GM19438 (cell line): ENCODE data around the gene RUSF1.
A peak's percentile ranks its signal among the peaks of the same experiment; 100 is the strongest.
"Not testable (repeated sequence)": the region's sequence is repeated elsewhere in the genome, so short reads cannot be mapped to it uniquely, and the experiment has no call there.

Experiments
- ATAC-seq: cut with Tn5 transposase; IDR thresholded peaks from one replicate; pipeline ENCODE4 v1.9.1; 2021; ENCODE audit warnings: low read depth; ENCODE audit not compliant: unreplicated experiment

RUSF1 gene

DNA sequence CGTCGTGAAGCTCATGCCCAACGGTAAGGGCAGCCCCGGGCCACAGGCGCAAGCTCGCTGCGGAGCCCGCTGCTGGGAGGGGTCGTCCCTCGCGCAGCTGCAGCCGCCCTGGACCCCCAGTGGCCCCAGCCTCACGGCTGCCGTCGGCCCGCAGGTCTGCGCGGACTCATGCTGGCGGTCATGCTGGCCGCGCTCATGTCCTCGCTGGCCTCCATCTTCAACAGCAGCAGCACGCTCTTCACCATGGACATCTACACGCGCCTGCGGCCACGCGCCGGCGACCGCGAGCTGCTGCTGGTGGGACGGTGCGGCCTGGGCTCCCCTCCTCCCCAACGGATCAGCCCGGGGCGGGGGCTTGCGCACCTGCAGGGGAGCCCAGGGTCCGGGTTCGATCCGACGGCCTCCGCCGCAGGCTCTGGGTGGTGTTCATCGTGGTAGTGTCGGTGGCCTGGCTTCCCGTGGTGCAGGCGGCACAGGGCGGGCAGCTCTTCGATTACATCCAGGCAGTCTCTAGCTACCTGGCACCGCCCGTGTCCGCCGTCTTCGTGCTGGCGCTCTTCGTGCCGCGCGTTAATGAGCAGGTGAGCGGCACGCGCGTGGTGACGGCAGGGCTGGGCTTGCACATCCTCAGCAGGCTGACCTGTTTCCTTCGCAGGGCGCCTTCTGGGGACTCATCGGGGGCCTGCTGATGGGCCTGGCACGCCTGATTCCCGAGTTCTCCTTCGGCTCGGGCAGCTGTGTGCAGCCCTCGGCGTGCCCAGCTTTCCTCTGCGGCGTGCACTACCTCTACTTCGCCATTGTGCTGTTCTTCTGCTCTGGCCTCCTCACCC is 19.5 kb downstream of the RUSF1 start:
- ATAC-seq: no peak

DNA sequence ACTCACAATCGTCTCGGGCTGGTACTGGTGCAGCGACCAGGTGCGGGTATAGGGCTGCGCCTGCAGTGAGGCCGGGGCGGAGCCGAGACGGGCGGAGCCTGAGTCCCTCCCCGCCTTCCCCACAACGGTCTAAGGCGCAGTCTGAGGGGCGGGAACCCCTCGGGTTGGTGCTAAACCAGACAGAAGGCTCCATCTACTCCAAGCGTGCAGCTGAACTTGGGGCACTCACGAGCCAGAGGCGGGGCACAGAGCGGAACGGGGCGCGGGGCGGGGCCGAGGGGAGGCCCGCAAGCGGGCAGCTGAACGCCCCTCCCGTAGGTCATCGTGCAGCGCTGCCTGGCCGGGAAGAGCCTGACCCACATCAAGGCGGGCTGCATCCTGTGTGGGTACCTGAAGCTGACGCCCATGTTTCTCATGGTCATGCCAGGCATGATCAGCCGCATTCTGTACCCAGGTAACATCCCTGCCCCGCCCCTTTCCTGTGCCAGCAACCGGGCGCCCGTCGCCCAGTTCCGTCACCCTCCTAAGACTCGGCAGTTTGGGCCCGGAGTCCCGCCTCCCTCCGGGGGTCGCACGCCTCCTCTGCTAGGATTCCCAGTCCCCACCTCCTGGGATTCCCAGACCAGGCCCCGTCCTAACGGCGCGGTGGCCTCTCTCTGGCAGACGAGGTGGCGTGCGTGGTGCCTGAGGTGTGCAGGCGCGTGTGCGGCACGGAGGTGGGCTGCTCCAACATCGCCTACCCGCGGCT is 20.3 kb downstream of the RUSF1 start:
- ATAC-seq: peak; percentile 82

DNA sequence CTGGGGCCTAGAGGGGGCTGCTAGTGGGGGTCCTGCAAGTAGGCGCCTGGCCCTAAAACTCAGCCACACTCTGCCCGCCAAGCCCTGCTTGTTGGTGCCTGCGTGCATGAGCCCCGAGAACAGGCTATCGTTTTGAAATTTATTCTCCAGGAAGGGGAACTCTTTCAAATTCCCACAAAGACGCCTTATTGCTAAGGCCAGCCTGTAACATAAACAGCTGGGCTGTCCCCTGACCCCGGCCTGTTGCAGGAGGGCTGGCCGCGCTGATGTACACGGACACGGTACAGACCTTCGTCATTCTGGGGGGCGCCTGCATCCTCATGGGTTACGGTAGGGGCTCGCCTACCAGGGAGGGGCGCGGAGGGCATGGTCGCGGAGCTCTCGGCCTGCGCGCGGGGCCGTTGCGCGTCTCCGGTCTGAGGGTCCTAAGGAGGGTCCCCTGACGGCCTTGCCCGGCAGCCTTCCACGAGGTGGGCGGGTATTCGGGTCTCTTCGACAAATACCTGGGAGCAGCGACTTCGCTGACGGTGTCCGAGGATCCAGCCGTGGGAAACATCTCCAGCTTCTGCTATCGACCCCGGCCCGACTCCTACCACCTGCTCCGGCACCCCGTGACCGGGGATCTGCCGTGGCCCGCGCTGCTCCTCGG is 21.0 kb downstream of the RUSF1 start:
- ATAC-seq: no peak

DNA sequence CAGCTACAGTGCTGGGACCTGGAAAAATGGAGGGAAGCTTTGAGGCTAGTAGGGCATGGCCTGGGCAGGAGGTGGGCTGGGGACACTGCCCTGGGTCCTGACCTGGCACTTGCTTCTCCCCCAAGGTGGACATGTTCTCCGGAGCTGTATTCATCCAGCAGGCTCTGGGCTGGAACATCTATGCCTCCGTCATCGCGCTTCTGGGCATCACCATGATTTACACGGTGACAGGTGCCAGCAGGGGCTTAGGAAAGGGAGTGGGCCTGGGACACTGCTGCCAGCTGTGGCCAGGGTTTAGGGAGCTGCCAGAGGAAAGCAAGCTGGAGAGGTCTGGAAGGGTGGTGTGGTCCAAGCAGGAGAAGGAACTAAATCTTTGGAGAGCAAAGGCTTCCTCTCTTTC is 22.1 kb downstream of the RUSF1 start:
- ATAC-seq: no peak

DNA sequence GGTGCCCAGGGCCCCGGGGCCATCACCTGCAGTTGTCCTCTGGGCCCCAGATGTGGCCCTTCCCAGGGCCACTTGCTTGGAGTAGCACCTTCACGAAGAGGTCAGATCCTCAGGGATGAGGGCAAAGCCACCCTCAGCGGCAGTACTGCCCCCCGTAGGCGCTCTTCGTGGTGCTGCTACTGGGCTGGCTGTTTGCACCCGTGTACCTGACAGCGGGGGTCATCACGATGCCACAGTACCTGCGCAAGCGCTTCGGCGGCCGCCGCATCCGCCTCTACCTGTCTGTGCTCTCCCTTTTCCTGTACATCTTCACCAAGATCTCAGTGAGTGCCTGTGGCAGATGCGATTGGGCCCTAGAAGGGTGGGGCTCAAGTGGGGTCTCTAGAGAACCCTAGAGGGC is 22.6 kb downstream of the RUSF1 start:
- no peak for ATAC-seq

DNA sequence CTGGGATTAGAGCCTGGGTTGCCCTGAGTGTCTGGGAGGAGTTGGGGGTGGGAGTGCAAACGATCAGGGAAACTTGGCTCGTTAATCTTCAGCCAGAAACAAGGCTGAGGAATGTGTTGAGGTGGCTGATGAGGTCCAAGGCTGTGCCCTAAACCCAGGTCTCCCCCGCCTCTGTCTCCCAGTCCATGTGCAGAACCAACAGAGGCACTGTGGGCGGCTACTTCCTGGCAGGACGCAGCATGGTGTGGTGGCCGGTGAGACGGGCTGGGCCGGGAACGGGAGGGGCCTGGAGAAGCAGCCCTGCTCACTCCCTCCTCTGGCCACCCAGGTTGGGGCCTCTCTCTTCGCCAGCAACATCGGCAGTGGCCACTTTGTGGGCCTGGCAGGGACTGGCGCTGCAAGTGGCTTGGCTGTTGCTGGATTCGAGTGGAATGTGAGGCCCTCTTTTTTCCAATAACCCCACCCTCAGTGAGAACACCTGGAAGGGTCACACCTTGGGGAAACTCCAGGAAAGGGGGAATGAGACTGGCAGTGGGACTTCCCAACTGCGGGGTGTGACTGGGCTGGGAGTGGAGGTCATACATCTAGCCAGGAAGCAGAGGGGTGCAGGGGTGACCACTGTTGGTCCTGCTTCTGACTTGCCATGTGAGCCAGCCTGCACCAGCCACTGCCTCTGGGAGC is 23.6 kb downstream of the RUSF1 start:
- ATAC-seq: no peak

DNA sequence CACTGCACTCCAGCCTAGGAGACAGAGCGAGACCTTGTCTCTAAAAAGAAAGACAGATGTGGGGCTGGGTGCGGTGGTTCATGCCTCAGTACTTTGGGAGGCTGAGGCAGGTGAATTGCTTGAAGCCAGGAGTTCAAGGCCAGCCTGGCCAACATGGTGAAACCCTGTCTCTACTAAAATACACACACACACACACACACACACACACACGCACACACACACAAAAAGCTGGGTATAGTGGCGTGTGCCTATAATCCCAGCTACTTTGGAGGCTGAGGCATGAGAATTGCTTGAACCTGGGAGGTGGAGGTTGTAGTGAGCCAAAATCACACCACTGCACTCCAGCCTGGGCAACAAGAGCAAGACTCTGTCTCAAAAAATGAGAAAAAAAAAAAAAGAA is 24.1 kb downstream of the RUSF1 start:
- ATAC-seq: not testable (repeated sequence)

DNA sequence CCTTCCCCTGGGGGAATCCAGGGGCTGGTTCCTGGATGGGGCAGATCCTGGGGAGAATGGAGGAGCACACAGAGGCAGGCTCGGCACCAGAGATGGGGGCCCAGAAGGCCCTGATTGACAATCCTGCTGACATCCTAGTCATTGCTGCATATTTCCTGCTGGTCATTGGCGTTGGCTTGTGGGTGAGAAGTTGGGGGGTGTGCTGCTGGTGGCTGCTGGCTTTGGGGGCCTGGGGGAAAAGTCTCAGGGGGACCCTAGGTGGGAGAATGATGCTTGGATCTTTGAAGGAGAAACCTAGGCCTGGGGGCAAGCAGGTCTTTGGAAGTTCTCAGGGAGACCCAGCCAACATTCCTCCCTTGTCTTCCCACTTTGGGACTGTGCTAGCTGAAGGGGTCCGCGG is 25.1 kb downstream of the RUSF1 start, which contains the start of gene SLC5A2:
SLC5A2 (plus strand) TSS at position 43 of the 400 bp plus-strand sequence; CDS start at position 57, 14 bp downstream.
- ATAC-seq: no peak

DNA sequence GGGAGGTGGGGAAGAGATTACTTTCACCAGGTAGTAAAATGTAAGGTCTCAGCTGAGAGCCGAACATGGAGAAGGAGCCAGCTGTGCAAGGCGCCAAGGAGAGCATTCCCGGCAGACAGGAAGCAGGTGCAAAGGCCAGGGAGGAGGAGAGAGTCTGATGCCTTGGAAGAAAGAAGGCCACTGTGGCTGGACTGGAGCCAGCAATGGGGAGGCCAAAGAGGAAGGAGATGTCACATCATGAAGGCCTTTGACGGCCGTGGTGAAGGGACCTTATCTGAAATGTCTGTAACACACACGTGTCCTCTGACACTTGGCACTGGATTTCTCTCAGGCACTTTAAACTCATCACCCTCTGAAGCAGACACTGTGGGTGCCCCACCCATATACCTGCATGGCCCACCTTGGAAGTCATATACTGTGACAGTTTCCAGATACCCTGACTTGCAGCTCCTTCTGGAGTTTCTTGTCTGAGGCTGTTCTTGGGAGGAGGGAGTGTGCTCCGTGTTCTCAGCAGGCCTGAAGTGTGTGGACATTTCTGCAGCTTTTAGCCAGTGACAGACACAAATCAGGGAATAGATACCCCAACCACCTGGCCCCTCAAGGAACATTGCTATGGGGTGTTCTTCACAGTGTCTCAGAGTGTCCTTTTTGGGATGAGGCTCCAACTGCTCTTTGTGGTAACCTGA is 27.2 kb downstream of the RUSF1 start:
- no peak for ATAC-seq

DNA sequence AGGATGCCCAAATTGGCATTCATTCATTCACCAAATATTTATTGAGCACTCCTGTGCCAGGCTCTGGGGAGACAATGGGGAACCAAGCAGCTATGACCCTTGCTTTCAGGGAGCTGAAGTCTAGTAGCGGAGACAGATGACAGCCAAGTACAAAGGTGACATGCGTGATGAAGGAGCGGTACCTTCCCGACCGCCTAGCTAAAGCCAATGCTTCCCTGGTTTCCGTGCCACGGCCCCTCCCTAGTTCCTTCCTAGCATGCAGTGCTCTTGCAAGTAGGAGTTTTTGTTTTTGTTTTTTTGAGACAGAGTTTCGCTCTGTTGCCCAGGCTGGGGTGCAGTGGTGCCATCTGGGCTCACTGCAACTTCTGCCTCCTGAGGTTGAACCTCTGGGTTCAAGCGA is 28.4 kb downstream of the RUSF1 start:
- ATAC-seq: no peak

DNA sequence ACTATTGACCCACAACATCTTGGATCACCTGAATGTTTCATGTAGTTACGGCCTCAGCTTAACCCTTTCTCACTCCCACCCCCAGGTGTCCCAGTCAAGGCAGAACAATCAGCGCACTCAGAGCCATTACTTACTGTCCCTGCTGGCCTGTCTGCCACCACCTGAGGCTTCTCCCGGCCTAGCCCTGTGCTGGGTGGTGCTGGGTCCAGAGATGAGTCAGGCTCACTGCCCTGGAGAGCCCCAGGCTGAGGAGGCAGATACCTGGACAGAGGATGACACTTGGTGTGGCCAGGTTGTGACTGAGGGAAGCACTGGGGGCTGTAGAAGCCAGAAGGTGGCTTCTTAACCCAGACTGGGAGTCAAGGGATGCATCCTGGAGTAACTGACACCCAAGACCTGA is 29.2 kb downstream of the RUSF1 start:
- no peak for ATAC-seq

DNA sequence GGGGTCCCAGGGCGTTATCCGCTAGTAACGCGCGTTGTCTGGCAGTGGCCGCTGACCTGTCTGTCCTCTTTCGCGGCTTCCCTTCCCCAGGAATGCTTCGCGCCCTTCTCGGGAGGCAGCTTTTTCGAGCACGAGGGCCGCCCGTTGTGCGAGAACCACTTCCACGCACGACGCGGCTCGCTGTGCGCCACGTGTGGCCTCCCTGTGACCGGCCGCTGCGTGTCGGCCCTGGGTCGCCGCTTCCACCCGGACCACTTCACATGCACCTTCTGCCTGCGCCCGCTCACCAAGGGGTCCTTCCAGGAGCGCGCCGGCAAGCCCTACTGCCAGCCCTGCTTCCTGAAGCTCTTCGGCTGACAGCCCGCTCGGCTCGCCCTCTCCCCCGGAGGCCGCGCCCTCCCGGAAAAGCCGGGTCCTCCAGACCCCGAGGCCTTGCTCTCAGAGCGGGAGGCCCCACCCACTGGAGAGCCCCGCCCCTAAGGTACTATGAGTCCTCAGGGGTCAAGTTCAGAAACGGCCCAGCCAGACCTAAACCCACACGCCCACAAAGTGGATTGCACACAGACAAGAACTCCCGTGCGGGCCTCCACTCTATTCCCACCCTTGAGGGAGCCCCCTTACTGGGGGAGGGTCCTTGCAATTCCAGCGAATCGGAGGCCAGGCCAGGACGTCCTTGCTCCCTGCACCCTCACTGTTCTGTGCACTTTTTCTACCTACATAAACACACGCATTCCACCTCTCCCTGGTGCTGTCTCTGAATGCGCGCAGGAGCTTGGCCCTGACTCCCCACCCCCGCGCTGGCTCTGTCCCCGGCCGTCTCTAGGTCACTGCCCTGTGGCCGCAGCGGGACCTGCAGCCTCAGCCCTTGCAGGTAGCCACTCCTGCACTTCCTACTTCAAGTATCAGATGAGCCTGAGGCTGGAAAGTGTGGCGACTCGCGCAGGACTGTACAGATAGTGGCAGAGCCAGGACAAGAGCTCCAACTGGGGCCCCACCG is 30.7 kb downstream of the RUSF1 start:
- no peak for ATAC-seq

DNA sequence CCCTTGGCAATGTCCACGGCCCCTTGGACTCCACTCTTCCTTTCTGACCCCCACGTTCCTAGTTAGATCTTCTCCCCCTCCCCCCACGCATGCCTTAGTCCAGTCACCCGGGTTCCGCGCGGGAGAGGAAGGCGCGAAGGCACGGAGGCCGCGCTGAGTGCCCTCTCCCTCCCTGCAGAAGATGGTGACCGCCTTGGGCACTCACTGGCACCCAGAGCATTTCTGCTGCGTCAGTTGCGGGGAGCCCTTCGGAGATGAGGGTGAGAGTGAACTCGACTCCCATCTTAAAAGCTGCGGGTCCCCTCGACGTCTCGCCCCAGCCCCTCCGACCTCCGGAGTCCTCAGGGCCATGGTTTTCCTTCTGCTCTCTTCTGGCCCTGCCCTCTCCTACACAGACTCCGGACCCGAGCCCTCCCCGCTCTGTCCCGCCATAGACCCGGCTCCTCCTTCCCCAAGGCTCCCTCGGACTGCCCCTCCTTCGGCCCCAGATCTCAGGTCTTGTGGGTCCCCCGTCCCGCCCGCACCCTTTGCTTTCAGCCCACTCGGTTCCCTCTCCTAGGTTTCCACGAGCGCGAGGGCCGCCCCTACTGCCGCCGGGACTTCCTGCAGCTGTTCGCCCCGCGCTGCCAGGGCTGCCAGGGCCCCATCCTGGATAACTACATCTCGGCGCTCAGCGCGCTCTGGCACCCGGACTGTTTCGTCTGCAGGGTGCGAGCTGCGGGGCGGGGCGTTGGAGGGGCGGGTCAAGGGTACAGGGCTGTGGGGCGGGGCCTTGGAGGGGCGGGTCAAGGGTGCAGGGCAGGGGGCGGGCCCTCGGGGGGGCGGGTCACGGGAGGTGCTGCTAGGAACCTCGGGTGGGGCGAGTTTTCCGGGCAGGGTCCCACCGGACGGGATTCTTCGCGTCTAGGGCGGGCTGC is 31.6 kb downstream of the RUSF1 start:
- no peak for ATAC-seq

DNA sequence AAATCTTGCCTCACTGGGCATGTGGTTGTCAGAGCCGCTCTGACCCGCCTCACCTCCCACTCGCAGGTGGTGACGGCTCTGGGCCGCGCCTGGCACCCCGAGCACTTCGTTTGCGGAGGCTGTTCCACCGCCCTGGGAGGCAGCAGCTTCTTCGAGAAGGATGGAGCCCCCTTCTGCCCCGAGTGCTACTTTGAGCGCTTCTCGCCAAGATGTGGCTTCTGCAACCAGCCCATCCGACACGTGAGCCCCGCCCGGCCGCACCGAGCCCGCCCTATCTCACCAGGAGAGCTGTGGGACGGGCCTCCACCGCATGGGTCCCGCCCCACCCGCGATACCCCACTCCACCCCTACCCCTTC is 32.3 kb downstream of the RUSF1 start:
- no peak for ATAC-seq

DNA sequence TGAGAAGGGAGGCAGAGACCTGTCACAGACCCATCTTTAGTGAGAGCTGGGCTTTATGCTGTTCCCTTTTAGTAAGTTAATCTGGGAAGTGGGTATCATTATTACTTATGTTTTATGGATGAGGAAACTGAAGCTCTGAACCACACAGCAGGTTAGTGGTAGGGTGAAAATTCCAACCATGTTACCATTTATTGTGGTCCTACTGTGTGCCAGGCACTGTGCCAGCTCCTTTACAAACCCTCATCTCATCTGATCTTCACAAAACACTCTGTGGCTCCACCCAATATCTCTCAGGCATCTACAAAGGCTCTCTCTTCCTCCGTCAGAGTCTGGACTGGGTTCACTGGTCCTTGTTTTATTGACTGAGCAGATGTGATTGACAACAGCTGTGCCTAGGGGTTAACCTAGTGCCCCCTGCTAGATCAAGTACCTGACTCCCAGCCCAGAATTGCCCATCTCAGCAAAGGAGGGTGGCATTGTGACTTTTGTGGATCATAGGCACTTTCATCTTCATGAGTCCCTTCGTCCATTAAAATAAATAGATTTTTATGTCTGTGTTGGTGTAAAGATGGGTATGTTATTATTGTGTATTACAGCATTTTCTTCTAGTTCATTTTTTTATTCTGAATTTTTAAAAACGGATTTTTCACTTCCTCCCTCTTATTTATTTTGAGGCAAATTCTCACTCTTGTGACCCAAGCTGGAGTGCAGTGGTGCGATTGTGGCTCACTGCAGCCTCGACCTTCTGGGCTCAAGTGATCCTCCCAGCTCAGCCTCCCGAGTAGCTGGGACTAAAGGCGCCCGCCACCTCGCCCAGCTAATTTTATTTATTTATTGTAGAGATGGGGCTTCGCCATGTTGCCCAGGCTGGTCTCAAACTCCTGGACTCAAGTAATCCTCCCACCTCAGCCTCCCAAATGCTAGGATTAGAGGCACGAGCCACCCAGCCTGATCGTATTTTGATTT is 33.1 kb downstream of the RUSF1 start:
- no peak for ATAC-seq

DNA sequence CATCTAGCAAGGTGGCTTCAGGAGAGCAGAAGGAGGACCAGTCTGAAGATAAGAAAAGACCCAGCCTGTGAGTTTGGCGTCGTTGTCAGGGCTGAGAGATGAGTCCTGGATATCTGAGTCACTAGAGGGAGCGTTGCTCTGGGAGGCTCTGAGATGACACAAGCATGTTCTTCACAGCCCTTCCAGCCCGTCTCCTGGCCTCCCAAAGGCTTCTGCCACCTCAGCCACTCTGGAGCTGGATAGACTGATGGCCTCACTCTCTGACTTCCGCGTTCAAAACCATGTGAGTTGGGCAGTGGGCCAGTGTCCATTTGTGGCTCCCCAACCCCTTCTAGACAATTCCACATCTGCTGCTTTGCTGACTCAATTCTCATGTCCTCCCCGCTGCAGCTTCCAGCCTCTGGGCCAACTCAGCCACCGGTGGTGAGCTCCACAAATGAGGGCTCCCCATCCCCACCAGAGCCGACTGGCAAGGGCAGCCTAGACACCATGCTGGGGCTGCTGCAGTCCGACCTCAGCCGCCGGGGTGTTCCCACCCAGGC is 33.9 kb downstream of the RUSF1 start:
- no peak for ATAC-seq
